NCI-H1417 (cell line): Measurements from ENCODE around the gene ADAD2.

ENCODE experiments used
- DNase-seq, 3 experiments: peaks; one replicate each; lab custom pipeline; 2025; lab: John Stamatoyannopoulos, UW

Gene ADAD2

DNA sequence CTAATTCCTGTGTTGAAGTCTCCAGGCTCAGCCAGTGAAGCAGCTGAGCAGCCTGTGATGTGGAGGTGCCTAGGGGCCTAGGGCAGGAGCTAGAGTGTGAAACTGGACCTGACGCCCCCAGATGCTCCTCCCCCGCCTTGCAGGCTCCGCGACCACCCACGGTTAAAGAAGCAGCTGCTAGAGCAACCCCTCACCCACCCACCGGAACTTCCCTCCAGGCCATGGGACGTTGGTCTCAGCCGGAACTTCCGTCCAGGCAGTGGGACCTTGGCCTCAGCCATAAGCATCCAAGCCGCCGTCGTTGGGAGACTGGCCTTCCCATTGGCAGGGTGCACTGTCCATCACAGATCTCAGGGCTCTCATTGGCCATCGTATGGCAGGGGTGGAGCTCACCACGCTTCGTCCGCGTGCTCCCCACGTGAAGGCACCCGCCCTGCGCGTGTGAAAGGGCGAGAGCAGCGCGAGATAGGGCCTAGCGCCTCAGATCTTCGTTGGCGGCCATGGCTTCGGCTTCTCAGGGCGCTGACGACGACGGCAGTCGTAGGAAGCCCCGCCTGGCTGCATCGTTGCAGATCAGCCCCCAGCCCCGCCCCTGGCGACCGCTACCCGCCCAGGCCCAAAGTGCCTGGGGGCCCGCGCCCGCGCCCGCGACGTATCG is at the start of gene ADAD2:
TSS of gene ADAD2 (plus strand) at position 427 of the 658 bp plus-strand sequence. CDS start at position 501, 74 bp downstream.
- DNase-seq: no peak

- DNase-seq: no peak
Observed at GRCh38 chr16:84143081-84143480, 47.9 kb upstream of the ADAD2 start.

DNA sequence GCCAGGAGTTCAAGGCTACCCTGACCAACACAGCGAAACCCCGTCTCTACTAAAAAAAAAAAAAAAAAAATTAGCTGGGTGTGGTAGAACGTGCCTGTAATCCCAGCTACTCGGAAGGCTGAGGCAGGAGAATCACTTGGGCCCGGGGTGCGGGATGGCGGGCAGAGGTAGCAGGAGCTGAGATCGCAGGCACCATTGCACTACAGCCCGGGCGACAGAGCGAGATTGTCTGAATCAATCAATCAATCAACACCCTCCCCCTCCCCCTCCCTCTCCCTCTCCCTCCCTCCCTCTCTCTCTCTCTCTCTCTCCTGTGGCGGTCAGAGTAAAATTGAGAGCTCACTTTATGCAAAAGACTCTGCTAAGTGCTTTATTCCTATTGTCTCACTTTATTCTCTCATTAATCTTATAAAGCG is 47.2 kb upstream of the ADAD2 start:
- peak in 2 of 3 experiments; percentile 40 to 66 for DNase-seq

DNA sequence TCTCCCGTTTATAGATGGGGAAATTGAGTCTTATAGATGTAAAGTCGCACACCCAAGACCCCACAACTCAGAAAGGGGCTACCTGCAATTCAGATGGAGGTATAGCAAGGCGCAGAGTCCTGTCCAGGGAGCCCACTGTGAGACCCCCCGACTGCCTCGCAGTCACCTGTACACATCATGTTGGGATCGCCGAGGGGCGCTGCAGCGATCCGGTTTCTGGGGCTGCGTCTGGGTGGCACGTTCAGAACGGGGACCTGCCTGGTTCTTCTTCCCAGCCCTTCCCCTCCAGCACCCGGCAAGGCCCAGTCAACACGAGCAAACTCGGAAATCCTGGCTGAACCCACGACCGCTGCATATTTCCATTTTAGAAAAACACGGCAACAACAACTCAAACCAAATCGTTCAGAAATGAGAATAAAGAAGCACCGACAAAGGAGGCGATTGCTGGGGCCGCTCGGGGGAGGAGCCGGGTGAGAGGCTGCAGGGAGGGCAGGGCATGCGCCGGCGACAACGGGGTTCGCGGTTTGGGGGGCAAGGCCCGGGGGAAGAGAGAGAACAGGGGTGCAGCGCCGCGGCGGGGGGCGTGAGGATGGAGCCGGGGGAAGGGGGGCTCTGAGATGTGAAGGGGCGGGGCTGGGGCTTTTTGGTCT is 46.6 kb upstream of the ADAD2 start:
- DNase-seq: peak in 2 of 3 experiments; percentile 41 to 66

DNA sequence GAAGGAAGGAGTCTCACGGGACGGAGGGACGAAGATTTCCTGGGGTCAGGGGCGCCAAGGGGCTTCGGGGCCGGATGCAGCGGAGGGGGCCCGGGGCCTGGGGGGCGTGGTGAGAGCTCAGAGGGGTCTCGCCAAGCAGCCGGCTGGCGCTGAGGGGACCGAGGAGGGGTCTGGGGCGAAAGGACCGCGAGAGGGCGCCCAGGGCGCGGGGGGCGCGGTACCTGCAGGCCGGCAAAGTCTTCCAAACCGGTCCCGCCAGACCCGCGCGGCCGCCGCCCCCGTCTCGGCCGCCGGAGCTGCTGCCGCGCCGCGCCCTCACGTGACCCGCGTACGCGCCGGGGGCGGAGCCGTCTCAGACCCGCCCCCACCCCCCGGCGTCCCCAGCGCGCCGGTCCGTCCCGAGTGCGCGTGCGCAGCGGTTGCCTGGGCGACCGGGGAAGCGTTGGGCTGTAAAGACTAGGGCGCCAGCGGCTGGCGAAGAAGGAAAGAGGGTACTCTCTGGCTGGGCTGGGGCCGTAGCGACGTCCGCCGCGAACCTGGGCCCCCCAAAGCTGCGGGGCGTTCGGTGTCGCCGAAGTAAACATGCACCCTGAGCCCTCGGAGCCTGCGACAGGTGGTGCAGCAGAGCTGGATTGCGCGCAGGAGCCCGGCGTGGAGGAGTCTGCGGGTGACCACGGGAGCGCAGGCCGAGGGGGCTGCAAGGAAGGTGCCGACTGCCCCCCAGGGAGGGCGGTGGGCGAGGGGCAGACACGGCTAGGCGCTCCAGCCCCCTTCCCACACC is 45.9 kb upstream of the ADAD2 start, which contains the start of the genes DNAAF1 and HSDL1:
TSS of gene DNAAF1 (plus strand) at position 450 of the 781 bp plus-strand sequence. CDS start at position 583, 133 bp downstream.
TSS of gene HSDL1 (minus strand) at position 319 of the 781 bp plus-strand sequence. CDS start 13,856 bp downstream, outside the sequence.
- peak; percentile 88 to 92 (median 90) for DNase-seq

GRCh38 chr16:84150926-84151325 is 40.0 kb upstream of the ADAD2 start:
- DNase-seq: no peak

GRCh38 chr16:84153660-84154214 is 37.2 kb upstream of the ADAD2 start:
- no peak for DNase-seq

GRCh38 chr16:84155226-84155625 is 35.7 kb upstream of the ADAD2 start:
- no peak for DNase-seq

DNA sequence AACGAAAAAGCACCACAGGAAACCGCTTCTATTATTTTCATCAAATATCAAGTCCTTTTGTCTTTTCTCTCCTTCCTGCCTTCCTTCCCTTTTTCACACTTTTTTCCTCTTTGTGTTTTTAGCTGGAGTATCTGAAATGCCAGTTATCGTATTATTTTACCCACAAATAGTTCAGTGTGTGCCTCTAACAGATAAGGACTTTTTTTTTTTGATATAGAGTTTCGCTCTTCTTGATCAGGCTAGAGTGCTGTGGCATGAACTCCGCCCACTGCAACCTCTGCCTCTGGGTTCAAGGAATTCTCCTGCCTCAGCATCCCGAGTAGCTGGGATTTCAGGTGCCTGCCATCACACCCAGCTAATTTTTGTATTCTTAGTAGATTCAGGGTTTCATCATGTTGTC is 35.2 kb upstream of the ADAD2 start:
- no peak for DNase-seq

DNA sequence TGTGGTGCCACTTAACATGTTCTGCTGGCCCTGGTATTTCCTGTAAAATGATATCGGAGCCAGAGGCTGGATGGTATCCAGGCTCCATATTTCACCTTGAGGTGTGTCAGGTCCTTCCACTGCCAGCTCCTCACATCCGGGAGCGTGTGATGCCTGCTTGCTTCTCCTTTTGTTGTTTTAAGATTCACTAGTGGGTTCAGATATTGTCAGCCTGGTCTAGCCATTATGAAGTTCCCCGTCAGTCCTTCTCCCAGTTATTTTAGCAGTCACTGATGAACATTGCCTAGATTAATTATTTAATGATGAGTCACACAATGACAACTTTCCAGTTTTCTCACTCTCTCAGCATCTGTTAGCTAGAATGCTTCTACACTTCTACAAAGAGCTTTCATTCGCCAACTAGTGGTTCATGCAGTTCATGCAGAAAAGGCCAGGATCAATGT is 34.6 kb upstream of the ADAD2 start:
- no peak for DNase-seq

- DNase-seq: peak in 1 of 3 experiments; percentile 23
Observed at GRCh38 chr16:84159007-84159406, 31.9 kb upstream of the ADAD2 start.

DNA sequence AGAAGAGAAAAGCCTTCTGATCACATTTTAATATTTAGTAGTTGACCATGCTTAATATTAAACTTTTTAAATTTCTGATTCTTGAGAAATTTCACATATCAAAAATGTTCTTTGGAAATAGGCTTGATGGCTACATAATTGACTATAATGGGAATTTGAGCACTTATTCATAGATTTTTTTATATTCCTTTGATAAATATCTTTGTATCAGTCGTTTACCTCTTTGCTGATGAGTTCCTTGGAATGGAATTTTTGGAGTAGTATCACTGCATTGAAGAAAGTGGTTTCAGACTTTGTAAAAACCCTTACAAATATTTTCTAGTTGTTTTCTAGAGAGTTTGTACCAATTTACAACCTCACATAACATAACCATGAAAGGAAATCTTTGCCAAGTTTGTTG is 31.2 kb upstream of the ADAD2 start:
- no peak for DNase-seq

DNA sequence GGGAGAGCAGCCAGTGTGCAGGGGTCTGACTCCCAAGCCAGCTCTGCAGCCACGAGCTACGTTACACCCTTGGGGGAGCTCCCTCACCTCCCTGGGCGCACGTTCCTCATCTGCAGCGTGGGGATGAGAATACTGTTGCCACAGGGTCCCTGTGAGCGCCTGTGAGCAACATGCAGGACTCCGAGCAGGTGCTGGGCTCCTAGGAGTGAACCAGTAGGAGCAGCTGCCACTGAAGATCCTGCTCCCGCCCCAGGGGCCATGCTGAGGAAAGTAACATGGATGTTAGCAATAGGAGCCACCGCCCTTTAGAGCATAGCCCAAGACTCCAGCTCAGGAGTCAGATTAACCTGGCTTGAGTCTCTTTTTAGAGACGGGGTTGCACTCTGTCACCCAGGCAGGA is 29.9 kb upstream of the ADAD2 start:
- no peak for DNase-seq

DNA sequence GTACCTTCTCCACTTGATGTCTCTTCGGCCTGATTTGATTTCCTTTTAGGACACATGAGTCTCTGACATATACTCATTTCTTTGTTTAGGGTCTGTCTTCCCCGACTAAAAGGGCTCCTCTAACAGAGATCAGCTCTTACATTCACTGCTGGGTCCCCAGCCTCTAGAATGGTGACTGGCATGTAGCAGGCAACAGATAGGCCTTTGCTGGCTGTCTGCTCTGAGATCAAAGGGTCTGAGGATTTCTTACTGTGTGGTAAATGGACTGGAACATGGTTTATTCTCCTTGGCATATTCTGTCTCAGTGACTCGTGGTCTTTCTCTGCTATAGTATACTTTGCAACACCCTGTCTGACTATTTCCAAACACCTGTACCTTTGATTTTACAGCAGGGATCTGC is 29.2 kb upstream of the ADAD2 start:
- no peak for DNase-seq

DNA sequence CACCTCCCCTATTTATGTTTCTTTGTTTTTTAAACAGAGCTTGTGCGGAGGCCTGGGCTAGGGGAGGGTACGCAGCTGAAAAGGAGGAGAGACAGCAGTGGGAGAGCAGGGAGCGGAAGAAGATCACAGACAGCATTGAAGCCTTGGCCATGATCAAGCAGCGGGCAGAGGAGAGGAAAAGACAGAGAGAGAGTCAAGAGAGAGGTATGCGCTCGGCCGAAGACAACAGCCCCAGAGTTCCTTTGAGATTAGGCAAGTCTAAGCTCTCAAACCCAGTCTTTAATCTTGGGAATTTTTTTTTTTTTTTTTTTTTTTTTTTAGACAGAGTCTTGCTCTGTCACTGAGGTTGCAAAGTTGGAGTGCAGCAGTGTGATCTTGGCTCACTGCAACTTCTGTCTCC is 25.2 kb upstream of the ADAD2 start:
- no peak for DNase-seq

- no peak for DNase-seq
Observed at GRCh38 chr16:84166796-84167695, 23.9 kb upstream of the ADAD2 start.

DNA sequence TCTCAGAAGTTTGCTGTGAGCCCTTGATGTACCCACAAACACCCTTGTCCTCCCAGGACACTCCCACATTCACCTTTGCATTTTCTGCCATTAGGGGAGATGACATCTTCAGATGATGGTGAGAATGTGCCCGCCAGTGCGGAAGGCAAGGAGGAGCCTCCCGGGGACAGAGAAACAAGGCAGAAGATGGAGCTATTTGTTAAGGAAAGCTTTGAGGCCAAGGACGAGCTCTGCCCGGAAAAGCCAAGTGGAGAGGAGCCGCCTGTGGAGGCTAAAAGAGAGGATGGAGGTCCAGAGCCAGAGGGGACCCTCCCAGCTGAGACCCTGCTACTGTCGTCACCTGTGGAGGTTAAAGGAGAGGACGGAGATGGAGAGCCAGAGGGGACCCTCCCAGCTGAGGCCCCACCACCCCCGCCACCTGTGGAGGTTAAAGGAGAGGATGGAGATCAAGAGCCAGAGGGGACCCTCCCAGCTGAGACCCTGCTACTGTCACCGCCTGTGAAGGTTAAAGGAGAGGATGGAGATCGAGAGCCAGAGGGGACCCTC is 21.1 kb upstream of the ADAD2 start:
- DNase-seq: no peak

DNA sequence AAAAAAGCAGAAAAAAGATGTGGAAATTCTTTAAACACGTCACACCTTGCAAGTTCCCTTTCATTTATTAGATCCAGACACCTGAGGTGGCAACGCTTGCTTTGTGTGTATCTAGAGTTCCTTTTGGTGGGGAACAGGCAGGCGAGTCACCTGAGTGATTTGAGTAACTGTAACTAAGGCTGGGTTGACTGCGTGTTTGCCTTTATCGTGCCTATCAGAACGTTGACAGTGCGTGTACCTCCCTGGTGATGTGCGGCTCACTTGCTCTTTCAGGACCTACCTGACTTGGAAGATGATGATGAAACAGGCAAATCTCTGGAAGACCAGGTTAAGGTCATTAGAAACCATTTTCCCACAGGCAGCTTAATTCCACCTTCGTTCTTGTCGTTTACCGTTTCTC is 16.6 kb upstream of the ADAD2 start:
- no peak for DNase-seq

- DNase-seq: peak; percentile 22 to 74 (median 40)
Observed at GRCh38 chr16:84175350-84176081, 15.4 kb upstream of the ADAD2 start.
